Embryonic facial prominence (tissue), 1 donor: Measurements from ENCODE around the gene KCP.
"Not testable (repeated sequence)": the region's sequence is repeated elsewhere in the genome, so short reads cannot be mapped to it uniquely, and the experiment has no call there.

ENCODE experiments used
- DNase-seq: peaks from one replicate; pipeline ENCODE4 v3.0.0-alpha.2; 2016; ENCODE audit errors: extremely low spot score

KCP gene

DNA sequence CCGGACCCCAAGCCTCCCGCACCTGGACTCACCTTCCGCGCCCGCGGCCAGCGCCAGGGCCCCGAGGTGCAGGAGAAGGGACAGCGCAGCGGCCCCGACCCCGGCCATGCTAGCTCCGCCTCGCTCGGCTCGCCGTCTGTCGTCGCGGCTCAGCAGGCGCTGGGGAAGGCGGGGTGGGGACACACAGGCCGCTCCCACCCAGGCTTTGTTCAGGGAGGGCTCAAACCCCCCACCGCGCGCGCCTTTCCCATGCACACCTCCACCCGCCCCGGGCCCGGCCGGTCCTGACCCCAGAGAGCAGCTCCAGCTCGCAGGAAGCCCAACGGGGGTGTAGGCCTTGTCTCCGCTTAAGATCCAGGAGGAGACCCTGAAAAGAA lies at the start of gene KCP:
TSS of gene KCP (minus strand) at position 141 of the 377 bp plus-strand sequence. CDS start at position 108, 33 bp downstream.
- DNase-seq, result no peak

DNA sequence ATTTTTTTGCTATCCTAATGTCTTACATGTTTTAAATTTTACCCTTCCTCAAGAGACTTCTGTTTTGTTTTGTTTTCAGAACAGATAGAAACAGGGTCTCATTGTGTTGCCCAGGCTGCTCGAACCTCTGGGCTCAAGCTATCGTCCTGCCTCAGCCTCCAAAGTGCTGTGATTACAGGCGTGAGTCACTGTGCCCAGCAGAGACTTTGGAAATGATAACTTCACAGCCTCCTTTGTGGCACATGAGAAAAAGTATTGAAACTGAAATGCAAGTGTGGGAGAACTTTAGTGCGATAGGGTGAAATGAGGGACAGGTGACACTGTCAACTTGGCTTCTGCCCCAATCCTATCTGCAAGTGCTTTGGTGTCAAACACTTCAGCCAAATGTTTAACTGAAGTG lies 48.8 kb upstream of the KCP start:
- DNase-seq, result no peak

DNA sequence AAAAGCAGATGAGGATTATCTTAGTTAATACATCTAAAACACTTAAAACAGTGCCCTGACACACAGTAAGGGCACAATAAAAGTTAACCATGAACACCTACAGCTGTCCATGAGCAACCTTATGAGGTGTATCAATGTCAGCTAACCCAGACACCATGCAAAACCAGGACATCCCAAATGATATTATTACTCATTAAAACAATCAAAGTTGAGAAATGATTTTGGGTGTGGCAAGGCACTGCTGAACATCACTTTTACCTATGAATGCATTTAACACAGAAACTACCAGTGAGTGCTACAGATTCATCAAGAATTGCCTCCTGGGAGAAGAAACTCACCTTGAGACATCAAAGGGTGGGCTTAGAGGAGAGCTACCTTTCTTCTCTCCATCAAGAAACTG lies 45.5 kb upstream of the KCP start:
- no peak for DNase-seq

- no peak for DNase-seq
These were observed 44.6 kb upstream of the KCP start for GRCh38 chr7:128954830-128955802.

DNA sequence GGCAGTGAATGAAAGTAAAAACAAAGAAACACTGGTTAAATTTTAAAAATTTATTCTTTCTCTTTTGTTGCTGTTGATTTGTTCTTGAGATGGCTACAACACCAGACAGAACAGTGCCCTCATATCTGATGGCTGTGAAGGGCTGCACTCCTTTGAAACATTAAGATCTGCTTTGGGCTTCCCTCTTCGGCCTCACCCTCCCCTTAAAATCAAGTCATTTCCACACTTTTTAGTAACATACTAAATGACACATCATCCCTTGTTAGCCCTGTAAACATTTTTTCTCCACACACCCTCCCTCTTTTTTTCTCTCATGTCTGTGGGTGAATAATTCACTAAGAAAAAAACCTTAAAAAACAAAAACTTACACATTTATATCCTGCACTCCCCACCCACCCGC lies 43.6 kb upstream of the KCP start:
- DNase-seq, result no peak

- no peak for DNase-seq
These were observed 40.8 kb upstream of the KCP start for GRCh38 chr7:128951296-128951695.

DNA sequence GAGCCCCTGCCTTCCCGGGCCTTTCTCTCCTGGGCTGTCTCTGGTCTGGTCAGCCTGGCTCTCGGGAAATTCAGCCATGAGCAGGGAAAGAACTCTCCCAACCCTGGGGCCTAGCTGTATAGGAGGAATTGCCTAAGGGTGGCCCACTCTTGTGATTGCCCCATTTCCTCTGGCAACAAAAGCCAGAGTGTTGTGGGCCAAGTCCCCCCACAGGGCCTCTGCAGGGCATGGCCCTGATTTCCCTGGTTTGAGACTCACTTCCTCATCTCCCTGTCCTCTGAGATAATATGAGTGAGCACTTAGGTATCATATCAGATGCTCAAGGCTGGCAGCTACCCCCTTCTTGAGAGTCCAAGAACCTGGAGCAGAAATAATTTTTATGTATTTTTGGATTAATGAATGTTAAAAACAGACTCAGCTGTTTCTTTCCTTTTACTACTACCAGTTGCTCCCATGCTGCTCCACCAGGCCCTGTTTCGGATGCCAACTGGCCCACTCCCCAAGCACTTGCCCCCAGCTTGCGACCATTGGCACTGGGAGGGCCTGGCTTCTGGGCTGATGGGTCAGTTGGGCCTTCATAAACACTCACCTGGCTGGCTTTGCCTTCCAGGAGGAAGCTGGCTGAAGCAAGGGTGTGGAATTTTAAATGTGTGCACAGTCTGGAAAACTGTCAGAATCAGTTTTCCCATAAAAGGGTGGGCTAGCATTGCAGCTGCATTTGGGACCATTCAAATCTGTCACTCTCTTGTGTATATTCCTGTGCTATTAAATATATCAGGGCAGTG lies 38.7 kb upstream of the KCP start:
- no peak for DNase-seq

DNA sequence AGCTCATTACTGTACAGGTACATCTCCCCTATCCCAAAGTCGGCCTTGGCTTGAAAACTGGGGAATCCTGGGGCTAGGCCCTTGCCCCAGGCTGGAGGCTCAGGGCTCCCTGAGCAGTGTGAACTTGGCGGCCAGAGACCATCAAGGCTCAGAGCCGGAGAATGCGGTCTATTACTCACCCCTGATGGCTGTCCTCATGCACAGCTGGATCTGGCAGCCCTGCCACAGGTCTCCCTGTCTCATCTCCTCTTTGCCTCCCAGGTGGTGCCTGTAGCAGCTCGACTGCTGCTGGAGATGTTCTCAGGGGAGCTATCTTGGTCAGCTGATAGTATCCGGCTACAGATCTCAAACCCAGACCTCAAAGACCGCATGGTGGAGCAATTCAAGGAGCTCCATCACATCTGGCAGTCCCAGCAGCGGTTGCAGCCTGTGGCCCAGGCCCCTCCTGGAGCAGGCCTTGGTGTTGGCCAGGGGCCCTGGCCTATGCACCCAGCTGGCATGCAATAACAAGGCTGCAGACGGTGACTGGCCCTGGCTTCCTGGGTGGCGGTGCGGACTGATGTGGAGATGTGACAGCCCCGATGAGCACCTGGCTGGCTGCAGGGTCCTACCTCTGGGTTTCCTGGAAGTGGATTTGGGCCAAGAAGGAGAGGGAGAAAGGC lies 37.9 kb upstream of the KCP start:
- DNase-seq, result no peak

- DNase-seq, result no peak
These were observed 37.3 kb upstream of the KCP start for GRCh38 chr7:128947854-128948253.

GRCh38 chr7:128946936-128947830 lies 36.7 kb upstream of the KCP start:
- no peak for DNase-seq

- no peak for DNase-seq
These were observed 35.3 kb upstream of the KCP start for GRCh38 chr7:128945668-128946366.

DNA sequence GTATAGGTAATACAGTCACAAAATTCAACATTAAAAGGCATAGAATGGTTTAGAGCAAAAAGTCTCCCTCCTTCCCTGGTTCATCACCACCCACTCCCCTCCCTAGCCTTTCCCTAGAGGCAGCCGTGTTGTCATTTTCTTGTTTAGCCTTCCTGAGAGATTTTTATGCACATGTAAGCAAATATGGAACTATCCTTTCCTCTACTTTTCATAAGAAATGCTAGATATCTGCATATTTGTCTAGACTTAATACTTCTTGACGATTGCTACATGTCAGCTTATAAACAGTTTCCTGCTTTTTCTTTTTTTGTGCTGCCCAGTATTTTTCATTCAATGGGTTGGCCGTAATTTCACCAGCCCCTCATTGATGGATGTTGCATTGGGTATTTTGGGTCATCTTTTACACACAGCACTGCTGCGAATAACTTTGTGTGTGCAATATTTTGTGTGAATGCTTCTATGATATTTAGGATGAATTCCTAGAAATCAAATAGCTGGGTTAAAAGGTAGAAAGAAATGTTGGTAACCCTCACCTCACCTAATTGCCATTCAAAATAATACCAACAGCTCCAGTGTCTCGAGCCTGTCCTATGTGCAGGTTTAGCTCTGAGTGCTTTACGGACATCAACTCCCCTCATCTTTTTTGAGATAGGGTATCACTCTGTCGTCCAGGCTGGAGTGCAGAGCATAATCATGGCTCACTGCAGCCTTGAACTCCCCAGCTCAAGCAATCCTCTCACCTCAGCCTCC lies 34.2 kb upstream of the KCP start:
- no peak for DNase-seq

GRCh38 chr7:128943251-128943650 lies 32.7 kb upstream of the KCP start:
- DNase-seq, result not testable (repeated sequence)

GRCh38 chr7:128941946-128942526 lies 31.5 kb upstream of the KCP start:
- DNase-seq, result no peak

- no peak for DNase-seq
These were observed 30.9 kb upstream of the KCP start for GRCh38 chr7:128941323-128941890.

DNA sequence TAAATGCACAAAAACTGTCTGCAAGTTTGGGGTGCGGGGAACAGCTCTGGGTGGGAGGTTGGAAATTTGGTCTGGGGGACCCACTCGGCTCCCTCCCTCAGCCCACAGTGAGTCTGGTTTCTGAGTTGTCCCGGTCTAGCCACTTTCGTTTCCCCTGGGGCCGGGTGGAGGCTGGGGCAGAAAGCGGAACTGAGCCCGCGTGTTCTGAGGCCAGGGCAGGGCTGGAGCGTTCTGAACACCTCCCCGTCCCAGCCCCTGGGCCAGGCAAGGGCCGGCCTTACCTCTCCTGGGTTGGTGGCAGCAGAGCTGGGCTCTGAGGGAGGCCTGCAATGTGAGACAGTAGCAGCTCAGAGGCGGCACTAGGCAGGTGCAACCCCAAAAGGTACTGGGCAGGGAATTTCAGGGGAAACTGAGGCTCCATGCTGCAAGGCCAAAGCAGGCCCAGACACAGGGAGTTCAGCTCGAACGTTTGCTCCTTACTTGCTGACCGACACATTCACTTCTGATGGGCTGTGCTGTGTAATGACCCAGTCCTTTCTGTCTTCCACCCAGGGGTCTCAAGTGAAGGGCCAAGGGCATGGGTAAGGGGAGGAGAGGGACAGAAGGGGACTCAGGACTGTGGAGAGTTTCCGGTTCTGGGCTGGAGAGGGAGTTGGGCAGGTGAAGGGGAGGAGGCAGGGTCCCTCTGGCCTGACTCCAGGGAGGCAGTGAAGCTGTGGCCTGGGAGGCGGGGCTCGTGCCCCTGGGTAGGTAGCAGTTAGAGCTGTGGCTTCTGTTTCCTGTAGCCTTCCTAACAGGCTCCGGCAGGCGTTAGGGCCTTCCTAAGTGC lies 30.2 kb upstream of the KCP start:
- DNase-seq, result no peak

DNA sequence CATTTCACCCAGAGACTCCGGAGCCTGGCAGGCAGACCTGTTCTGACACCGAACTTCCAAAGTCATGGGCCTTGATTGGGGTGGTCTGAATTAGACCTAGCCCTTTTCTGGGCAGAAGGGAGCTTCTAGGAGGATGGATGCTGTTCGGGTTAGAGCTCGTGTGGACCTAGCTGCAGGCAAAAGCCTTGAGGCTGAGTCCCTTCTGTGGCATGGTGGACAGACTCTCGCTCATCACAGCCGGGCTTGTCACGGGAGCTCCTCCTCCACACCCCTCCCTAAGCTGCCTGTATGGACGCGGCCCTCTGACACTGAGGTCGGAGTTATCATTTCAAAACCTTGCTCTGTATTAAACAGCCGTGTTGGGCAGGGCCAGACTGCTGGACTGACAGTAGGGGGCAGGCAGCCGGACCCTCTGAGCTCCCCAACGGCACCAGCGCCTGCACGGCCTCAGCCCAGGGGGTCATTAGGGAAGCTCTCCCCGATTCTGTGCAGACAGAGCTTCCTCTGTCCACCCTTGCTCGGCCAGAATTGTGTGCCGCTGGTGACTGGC lies 29.4 kb upstream of the KCP start:
- no peak for DNase-seq
